Kidney glomerular epithelial cell (primary cell): Measurements from ENCODE around the gene GPR108.
"Not testable (repeated sequence)": the region's sequence is repeated elsewhere in the genome, so short reads cannot be mapped to it uniquely, and the experiment has no call there.

Source experiments
- DNase-seq: peaks from one replicate; lab custom pipeline; 2025; lab: John Stamatoyannopoulos, UW

Gene GPR108

GRCh38 chr19:6720369-6721137 is 16.8 kb downstream of the GPR108 start, which contains the start of gene C3:
Gene C3 (minus strand): TSS chr19:6720650. CDS start chr19:6720589, 61 bp downstream.
- no peak for DNase-seq

- DNase-seq = no peak
Measured at GRCh38 chr19:6719992-6720368, 17.4 kb downstream of the GPR108 start.

GRCh38 chr19:6719540-6719861 is 17.9 kb downstream of the GPR108 start:
- DNase-seq = no peak

- DNase-seq = no peak
Measured at GRCh38 chr19:6718741-6719539, 18.4 kb downstream of the GPR108 start.

- no peak for DNase-seq
Measured at GRCh38 chr19:6718111-6718740, 19.2 kb downstream of the GPR108 start.

- DNase-seq = no peak
Measured at GRCh38 chr19:6717441-6717971, 19.9 kb downstream of the GPR108 start.

- DNase-seq = no peak
Measured at GRCh38 chr19:6717036-6717435, 20.3 kb downstream of the GPR108 start.

- no peak for DNase-seq
Measured at GRCh38 chr19:6716610-6716970, 20.8 kb downstream of the GPR108 start.

- no peak for DNase-seq
Measured at GRCh38 chr19:6714749-6715555, 22.4 kb downstream of the GPR108 start.

- no peak for DNase-seq
Measured at GRCh38 chr19:6713773-6714692, 23.3 kb downstream of the GPR108 start.

- DNase-seq = no peak
Measured at GRCh38 chr19:6712692-6713670, 24.4 kb downstream of the GPR108 start.

GRCh38 chr19:6712231-6712630 is 25.1 kb downstream of the GPR108 start:
- DNase-seq = no peak

GRCh38 chr19:6711605-6712004 is 25.8 kb downstream of the GPR108 start:
- DNase-seq = no peak

GRCh38 chr19:6711078-6711361 is 26.4 kb downstream of the GPR108 start:
- DNase-seq = no peak

- no peak for DNase-seq
Measured at GRCh38 chr19:6710273-6711077, 26.9 kb downstream of the GPR108 start.

- no peak for DNase-seq
Measured at GRCh38 chr19:6709549-6709948, 27.8 kb downstream of the GPR108 start.

- DNase-seq = not testable (repeated sequence)
Measured at GRCh38 chr19:6708913-6709312, 28.5 kb downstream of the GPR108 start.

- no peak for DNase-seq
Measured at GRCh38 chr19:6708346-6708745, 29.0 kb downstream of the GPR108 start.

- DNase-seq = no peak
Measured at GRCh38 chr19:6707658-6708018, 29.7 kb downstream of the GPR108 start.
